ENCODE measurements around the gene UNC5C.

DNA sequence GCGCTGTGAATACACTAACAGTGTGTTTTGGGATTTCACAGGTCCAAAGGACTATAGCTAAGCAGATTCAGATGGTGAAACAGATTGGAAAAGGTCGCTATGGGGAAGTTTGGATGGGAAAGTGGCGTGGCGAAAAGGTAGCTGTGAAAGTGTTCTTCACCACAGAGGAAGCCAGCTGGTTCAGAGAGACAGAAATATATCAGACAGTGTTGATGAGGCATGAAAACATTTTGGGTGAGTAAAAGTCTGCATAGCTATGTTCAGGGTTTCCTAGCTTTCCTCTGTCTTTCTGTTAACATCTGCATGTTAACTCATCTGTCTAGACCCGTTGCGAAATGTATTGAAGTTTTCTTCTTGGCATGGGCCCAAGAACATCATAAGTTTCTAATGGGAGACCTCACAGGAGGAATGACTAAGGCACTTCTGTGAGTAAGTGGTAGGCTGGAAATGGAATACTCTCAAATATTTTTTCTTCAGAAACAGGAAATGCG, 418.9 kb downstream of the UNC5C start:
- TF ChIP-seq FOS (IDR thresholded peaks at IDR 0.05; ENCODE audit: borderline replicate concordance, extremely low read depth, insufficient read length): no peak
- TF ChIP-seq, protein P1, sequence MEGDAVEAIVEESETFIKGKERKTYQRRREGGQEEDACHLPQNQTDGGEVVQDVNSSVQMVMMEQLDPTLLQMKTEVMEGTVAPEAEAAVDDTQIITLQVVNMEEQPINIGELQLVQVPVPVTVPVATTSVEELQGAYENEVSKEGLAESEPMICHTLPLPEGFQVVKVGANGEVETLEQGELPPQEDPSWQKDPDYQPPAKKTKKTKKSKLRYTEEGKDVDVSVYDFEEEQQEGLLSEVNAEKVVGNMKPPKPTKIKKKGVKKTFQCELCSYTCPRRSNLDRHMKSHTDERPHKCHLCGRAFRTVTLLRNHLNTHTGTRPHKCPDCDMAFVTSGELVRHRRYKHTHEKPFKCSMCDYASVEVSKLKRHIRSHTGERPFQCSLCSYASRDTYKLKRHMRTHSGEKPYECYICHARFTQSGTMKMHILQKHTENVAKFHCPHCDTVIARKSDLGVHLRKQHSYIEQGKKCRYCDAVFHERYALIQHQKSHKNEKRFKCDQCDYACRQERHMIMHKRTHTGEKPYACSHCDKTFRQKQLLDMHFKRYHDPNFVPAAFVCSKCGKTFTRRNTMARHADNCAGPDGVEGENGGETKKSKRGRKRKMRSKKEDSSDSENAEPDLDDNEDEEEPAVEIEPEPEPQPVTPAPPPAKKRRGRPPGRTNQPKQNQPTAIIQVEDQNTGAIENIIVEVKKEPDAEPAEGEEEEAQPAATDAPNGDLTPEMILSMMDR (IDR thresholded peaks at IDR 0.05 in 2 of 3, conservative IDR thresholded peaks at IDR 0.05 in 1 of 3; ENCODE audit: control insufficient read depth in 2 of 3, extremely low read depth in 1 of 3, insufficient read depth in 1 of 3, low read depth in 3 of 3, low read length in 3 of 3): no peak
- TF ChIP-seq ZNF274 (IDR thresholded peaks at IDR 0.05; ENCODE audit: insufficient read depth, insufficient read length): no peak
- TF ChIP-seq POLR2AphosphoS2 (IDR thresholded peaks at IDR 0.05; ENCODE audit: low read depth, low read length): no peak
- no peak for TF ChIP-seq JUND (IDR thresholded peaks at IDR 0.05; ENCODE audit: low read depth, low read length)
- TF ChIP-seq YBX1 (IDR thresholded peaks at IDR 0.05): no peak
- no peak for TF ChIP-seq KDM1A (IDR thresholded peaks at IDR 0.05; ENCODE audit: borderline replicate concordance)

Data from GM12878 (cell line).